CD4-positive, alpha-beta T cell treated with Interleukin-2 at 100 ng/mL for 4 hours (primary cell): ENCODE results near the gene COL5A1.
"Not testable (repeated sequence)": the region's sequence is repeated elsewhere in the genome, so short reads cannot be mapped to it uniquely, and the experiment has no call there.

Experiments used
- DNase-seq: peaks from one replicate; pipeline ENCODE4 v3.0.0-alpha.2; 2020; ENCODE audit warnings: low spot score

The COL5A1 gene

GRCh38 chr9:134657666-134658377 is 16.2 kb downstream of the COL5A1 start:
- no peak for DNase-seq

GRCh38 chr9:134658378-134658955 is 16.9 kb downstream of the COL5A1 start:
- DNase-seq, result no peak

GRCh38 chr9:134659688-134660131 is 18.1 kb downstream of the COL5A1 start:
- DNase-seq, result no peak

- DNase-seq, result no peak
These were observed 18.8 kb downstream of the COL5A1 start for GRCh38 chr9:134660407-134660806.

GRCh38 chr9:134661299-134661698 is 19.7 kb downstream of the COL5A1 start:
- DNase-seq, result no peak

GRCh38 chr9:134661791-134662142 is 20.2 kb downstream of the COL5A1 start:
- no peak for DNase-seq

GRCh38 chr9:134662143-134662876 is 20.7 kb downstream of the COL5A1 start:
- DNase-seq, result no peak

- no peak for DNase-seq
These were observed 21.5 kb downstream of the COL5A1 start for GRCh38 chr9:134663084-134663483.

- DNase-seq, result no peak
These were observed 22.3 kb downstream of the COL5A1 start for GRCh38 chr9:134663753-134664415.

- no peak for DNase-seq
These were observed 22.8 kb downstream of the COL5A1 start for GRCh38 chr9:134664446-134664845.

- no peak for DNase-seq
These were observed 24.6 kb downstream of the COL5A1 start for GRCh38 chr9:134666208-134666607.

- no peak for DNase-seq
These were observed 25.2 kb downstream of the COL5A1 start for GRCh38 chr9:134666831-134667230.

GRCh38 chr9:134668977-134669376 is 27.4 kb downstream of the COL5A1 start:
- DNase-seq, result not testable (repeated sequence)

GRCh38 chr9:134669399-134669955 is 27.9 kb downstream of the COL5A1 start:
- no peak for DNase-seq

- no peak for DNase-seq
These were observed 28.5 kb downstream of the COL5A1 start for GRCh38 chr9:134670042-134670525.

- DNase-seq, result no peak
These were observed 29.3 kb downstream of the COL5A1 start for GRCh38 chr9:134670851-134671281.

- DNase-seq, result no peak
These were observed 29.9 kb downstream of the COL5A1 start for GRCh38 chr9:134671341-134672113.

- DNase-seq, result no peak
These were observed 34.8 kb downstream of the COL5A1 start for GRCh38 chr9:134676361-134676760.

- DNase-seq, result no peak
These were observed 35.3 kb downstream of the COL5A1 start for GRCh38 chr9:134676886-134677285.

- no peak for DNase-seq
These were observed 36.1 kb downstream of the COL5A1 start for GRCh38 chr9:134677743-134678142.

- no peak for DNase-seq
These were observed 36.6 kb downstream of the COL5A1 start for GRCh38 chr9:134678206-134678605.
